Tibial nerve (tissue), 4 donors: ENCODE data around the gene SLC25A44.
A peak's percentile ranks its signal among the peaks of the same experiment; 100 is the strongest.

ENCODE experiments used
- EP300 ChIP-seq, 2 donors: sonication (generic); formaldehyde crosslinking; IDR thresholded peaks; one replicate each; pipeline ENCODE4 v1.6.1; 2017; ENCODE audit warnings: antibody characterized with exemption in 2 of 2, mild to moderate bottlenecking in 1 of 2
- POLR2A ChIP-seq, 2 donors: fragments of 450-650 bp; IDR thresholded peaks; one replicate each; pipeline ENCODE4 v1.6.1; 2017; ENCODE audit warnings: antibody characterized with exemption in 2 of 2, mild to moderate bottlenecking in 2 of 2, moderate library complexity in 2 of 2
- TF ChIP-seq, protein P1 (sequence below), 5 experiments: fragments of 200-600 bp in 3 of 5; fragments of 450-650 bp in 2 of 5; sonication (generic) in 3 of 5; IDR thresholded peaks; one replicate each; pipeline ENCODE4 v1.5.1; 2016 to 2019; ENCODE audit warnings: antibody characterized with exemption in 5 of 5, mild to moderate bottlenecking in 3 of 5, moderate library complexity in 2 of 5

DNA sequence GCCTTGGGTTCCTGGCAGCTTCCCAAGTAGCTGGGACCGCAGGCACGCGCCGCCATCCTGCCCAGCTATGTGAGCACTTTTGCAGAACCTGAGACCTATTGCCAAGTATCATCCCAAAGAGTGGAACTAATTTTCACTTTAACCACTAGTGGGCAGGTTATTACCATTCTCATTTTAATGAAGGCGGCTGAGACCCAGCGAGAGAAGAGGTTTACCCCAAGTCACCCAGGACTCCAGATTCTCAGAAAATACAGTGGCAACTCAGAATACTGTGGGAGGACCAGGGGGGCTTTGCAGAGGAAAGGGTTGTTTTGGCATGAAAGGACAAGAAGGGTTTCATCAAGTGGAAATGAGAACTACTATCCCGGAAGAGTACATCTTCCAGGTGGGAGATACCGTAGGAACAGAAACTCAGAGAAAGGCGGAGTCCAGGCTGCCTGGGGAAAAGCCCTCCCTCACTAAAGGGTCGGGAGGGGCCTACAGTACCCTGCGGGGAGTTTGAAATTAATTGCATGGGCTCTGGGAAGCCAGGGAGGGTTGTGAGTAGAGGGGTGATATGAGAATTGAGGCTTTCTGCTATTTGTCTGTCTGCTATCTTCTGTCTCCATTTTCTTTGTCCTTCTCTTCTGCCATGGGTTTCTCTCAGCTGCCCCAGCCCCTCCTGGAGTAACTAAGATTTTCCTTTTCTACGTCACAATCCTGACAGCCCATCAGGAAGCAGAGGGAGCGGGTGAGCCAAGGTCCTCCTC lies 47.7 kb upstream of the SLC25A44 start:
- TF ChIP-seq, protein P1, sequence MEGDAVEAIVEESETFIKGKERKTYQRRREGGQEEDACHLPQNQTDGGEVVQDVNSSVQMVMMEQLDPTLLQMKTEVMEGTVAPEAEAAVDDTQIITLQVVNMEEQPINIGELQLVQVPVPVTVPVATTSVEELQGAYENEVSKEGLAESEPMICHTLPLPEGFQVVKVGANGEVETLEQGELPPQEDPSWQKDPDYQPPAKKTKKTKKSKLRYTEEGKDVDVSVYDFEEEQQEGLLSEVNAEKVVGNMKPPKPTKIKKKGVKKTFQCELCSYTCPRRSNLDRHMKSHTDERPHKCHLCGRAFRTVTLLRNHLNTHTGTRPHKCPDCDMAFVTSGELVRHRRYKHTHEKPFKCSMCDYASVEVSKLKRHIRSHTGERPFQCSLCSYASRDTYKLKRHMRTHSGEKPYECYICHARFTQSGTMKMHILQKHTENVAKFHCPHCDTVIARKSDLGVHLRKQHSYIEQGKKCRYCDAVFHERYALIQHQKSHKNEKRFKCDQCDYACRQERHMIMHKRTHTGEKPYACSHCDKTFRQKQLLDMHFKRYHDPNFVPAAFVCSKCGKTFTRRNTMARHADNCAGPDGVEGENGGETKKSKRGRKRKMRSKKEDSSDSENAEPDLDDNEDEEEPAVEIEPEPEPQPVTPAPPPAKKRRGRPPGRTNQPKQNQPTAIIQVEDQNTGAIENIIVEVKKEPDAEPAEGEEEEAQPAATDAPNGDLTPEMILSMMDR (IDR thresholded peaks at IDR 0.05) = peak; percentile 40 to 82 (median 54)
- TF ChIP-seq POLR2A (IDR thresholded peaks at IDR 0.05) (no peak), EP300 (IDR thresholded peaks at IDR 0.05) (peak in 1 of 2 donors; percentile 20)
